Heart left ventricle (tissue), 16 donors: Measurements from ENCODE around the gene ARHGEF28. TPM values are rescaled to one million over a fixed set of nuclear protein-coding genes. Genes with fewer than 3 reads are reported as not detected.
A peak's percentile ranks its signal among the peaks of the same experiment; 100 is the strongest.

Source experiments
- ATAC-seq, 4 donors: fragments of 200-7000 bp; cut with Tn5 transposase; one replicate each; pipeline ENCODE4 v1.9.1; 2020 to 2022; ENCODE audit warnings: moderate library complexity in 4 of 4, mild to moderate bottlenecking in 3 of 4, moderate number of reproducible peaks in 1 of 4
- DNase-seq, 5 donors: peaks; one replicate each; pipeline ENCODE4 v3.0.0-alpha.2; 2020
- H3K27ac ChIP-seq, 12 donors: fragments of 200-600 bp; sonication (generic) in 4 of 12; one replicate each; pipeline versions ENCODE4 v1.5.0 to v1.8.0; 2016 to 2022; ENCODE audit warnings: mild to moderate bottlenecking in 2 of 12
- H3K27me3 ChIP-seq, 9 donors: fragments of 200-600 bp; sonication (generic) in 2 of 9; one replicate each; pipeline versions ENCODE4 v1.5.1 to v1.8.0; 2016 to 2022; ENCODE audit warnings: mild to moderate bottlenecking in 3 of 9
- H3K36me3 ChIP-seq, 9 donors: fragments of 200-600 bp; sonication (generic) in 2 of 9; one replicate each; pipeline versions ENCODE4 v1.5.0 to v1.8.0; 2018 to 2022; ENCODE audit warnings: mild to moderate bottlenecking in 2 of 9
- H3K4me1 ChIP-seq, 12 donors: fragments of 200-600 bp; sonication (generic) in 4 of 12; one replicate each; pipeline versions ENCODE4 v1.5.0 to v1.8.0; 2016 to 2022; ENCODE audit warnings: mild to moderate bottlenecking in 3 of 12
- H3K4me3 ChIP-seq, 12 donors: fragments of 200-600 bp; sonication (generic) in 4 of 12; one replicate each; pipeline versions ENCODE4 v1.5.0 to v1.8.0; 2017 to 2022; ENCODE audit warnings: mild to moderate bottlenecking in 9 of 12, moderate library complexity in 4 of 12
- H3K9me3 ChIP-seq, 12 donors: fragments of 200-600 bp; sonication (generic) in 4 of 12; one replicate each; pipeline versions ENCODE4 v1.5.0 to v1.8.0; 2016 to 2022; ENCODE audit warnings: mild to moderate bottlenecking in 1 of 12
- POLR2A ChIP-seq, 2 donors: fragments of 450-650 bp; IDR thresholded peaks; one replicate each; pipeline ENCODE4 v1.6.1; 2017; ENCODE audit warnings: antibody characterized with exemption in 2 of 2, mild to moderate bottlenecking in 2 of 2, moderate library complexity in 2 of 2
- WGBS, 4 donors: extraction: QIAGEN DNeasy Blood & Tissue Kit in 2 of 4; methylation state at CpG; one replicate each; pipeline versions ENCODE4 v1.1.5 to v1.1.7; 2013 to 2018; 5-methylcytosine and 5-hydroxymethylcytosine counted together
- intact Hi-C, 10 donors: fragments of 100-400 bp; cut with DNase I; formaldehyde crosslinking; loops; one replicate each; pipeline versions ENCODE4 v1.11.1 to v1.14.2; 2022
- polyA plus RNA-seq, 2 donors: library from polyadenylated mRNA; stranded (reverse); fragments of 200-250 nt; gene quantifications; one replicate each; pipeline ENCODE4 v1.2.3, GENCODE V29; 2013
- total RNA-seq, 9 donors: library from RNA; depleted of rRNA in 2 of 9; stranded (reverse); fragments of >200 nt in 2 of 9; fragmentation: NEBNext Ultra II Directional in 3 of 9; extraction: Animal tissue kit (Norgen Biotek cat#: 25700) in 3 of 9; gene quantifications; one replicate each; pipeline versions ENCODE4 v1.1.0 to v1.2.4, GENCODE V29; 2016 to 2023
- TF ChIP-seq, protein P1 (sequence below), 12 donors: fragments of 200-600 bp; sonication (generic) in 4 of 12; IDR thresholded peaks; one replicate each; pipeline versions ENCODE4 v1.5.0 to v1.8.0; 2018 to 2022; ENCODE audit warnings: antibody characterized with exemption in 12 of 12, mild to moderate bottlenecking in 5 of 12
- donor health status: ischemic (EF 13 %, LVEDD 7.1; RV severe dilation, severe dysfunction).
- donor health status: healthy with polysubstance abuse.
- donor health status: DM: no; HTN: yes; CAD: no.
- donor health status: DM: no; HTN: no; CAD: no.
- donor health status: ischemic (EF 25% LVEDD 6.9; RV normal size, moderate dysfunction).
- donor health status: ischemic (EF 25% LVEDD 5.7; RV mildly dilated, moderate dysfunction).
- donor health status: healthy.
- donor health status: DM: yes; HTN: yes; CAD: no.
- donor health status: ischemic (EF 35%, LVEDD 5.7; RV mildly dilated, moderate dysfunction).
- donor health status: nonischemic (EF 11% LVEDD 7.7; RV severe dilation, severe dysfunction).
- donor health status: DM: yes; HTN: yes; CAD: no.
- donor health status: PGD.
- donor health status: ischemic (EF 29% LVEDD 5.4; RV normal size, mild dysfunction).
- donor health status: nonischemic (EF 23%, LVEDD 6.1; RV moderate dilation, normal function).

Gene ARHGEF28
- total and polyA plus RNA-seq, 11 donors, result 0.51 to 7.7 (median 1.7) TPM

- Histone ChIP-seq H3K4me3 (peak overlapping the region in 5 of 12 donors; percentile 1 to 35 (median 28)), H3K27me3 (no peaks in the 10 kb centered on the region), H3K27ac (peak overlapping the region in 2 of 12 donors; percentile 4 to 22), H3K4me1 (peaks cover 0 to 24% (median 2%) of the 10 kb centered on the region in 12 donors), H3K9me3 (no peaks in the 10 kb centered on the region), H3K36me3 (peaks cover 0 to 3% (median 0%) of the 10 kb centered on the region in 9 donors)
- TF ChIP-seq POLR2A (IDR thresholded peaks at IDR 0.05), result no peak
- TF ChIP-seq, protein P1, sequence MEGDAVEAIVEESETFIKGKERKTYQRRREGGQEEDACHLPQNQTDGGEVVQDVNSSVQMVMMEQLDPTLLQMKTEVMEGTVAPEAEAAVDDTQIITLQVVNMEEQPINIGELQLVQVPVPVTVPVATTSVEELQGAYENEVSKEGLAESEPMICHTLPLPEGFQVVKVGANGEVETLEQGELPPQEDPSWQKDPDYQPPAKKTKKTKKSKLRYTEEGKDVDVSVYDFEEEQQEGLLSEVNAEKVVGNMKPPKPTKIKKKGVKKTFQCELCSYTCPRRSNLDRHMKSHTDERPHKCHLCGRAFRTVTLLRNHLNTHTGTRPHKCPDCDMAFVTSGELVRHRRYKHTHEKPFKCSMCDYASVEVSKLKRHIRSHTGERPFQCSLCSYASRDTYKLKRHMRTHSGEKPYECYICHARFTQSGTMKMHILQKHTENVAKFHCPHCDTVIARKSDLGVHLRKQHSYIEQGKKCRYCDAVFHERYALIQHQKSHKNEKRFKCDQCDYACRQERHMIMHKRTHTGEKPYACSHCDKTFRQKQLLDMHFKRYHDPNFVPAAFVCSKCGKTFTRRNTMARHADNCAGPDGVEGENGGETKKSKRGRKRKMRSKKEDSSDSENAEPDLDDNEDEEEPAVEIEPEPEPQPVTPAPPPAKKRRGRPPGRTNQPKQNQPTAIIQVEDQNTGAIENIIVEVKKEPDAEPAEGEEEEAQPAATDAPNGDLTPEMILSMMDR (IDR thresholded peaks at IDR 0.05), result no peak
- DNase-seq, result no peak
- WGBS, 4 donors, result 85 to 96% (median 91%) methylated on average over 3 of the region's 3 CpGs
- intact Hi-C loops, result loop anchor here in 1 of 10 donors (5.0 kb wide), 1 partner anchor 33 kb away; no protein-coding TSS in a partner anchor
- no peak for ATAC-seq
These were observed 237.9 kb downstream of the ARHGEF28 start for GRCh38 chr5:73863876-73864275.

GRCh38 chr5:73865315-73865714, 239.3 kb downstream of the ARHGEF28 start:
- WGBS, 4 donors, result 93 to 99% (median 97%) methylated on average over 1 of the region's 1 CpG
- TF ChIP-seq, protein P1 (IDR thresholded peaks at IDR 0.05), result no peak
- TF ChIP-seq POLR2A (IDR thresholded peaks at IDR 0.05), result no peak
- no peak for ATAC-seq

GRCh38 chr5:73867345-73868335, 241.6 kb downstream of the ARHGEF28 start:
- Histone ChIP-seq H3K4me1 (no peaks in the 10 kb centered on the region), H3K27me3 (no peaks in the 10 kb centered on the region), H3K9me3 (no peaks in the 10 kb centered on the region), H3K4me3 (no peak overlapping the region), H3K27ac (no peak overlapping the region), H3K36me3 (peaks cover 0 to 7% (median 0%) of the 10 kb centered on the region in 9 donors)
- DNase-seq, result no peak
- 85 to 94% (median 87%) methylated on average over 5 of the region's 5 CpGs for WGBS, 4 donors
- ATAC-seq, result no peak
- TF ChIP-seq POLR2A (IDR thresholded peaks at IDR 0.05), result no peak
- TF ChIP-seq, protein P1 (IDR thresholded peaks at IDR 0.05), result no peak
- intact Hi-C loops, result no loop called here

More at GRCh38 chr5:73865315-73865714, 239.3 kb downstream of the ARHGEF28 start:
- Histone ChIP-seq H3K4me1 (peaks cover 0 to 15% (median 2%) of the 10 kb centered on the region in 12 donors), H3K36me3 (peaks cover 0 to 7% (median 0%) of the 10 kb centered on the region in 9 donors), H3K9me3 (no peaks in the 10 kb centered on the region), H3K27me3 (no peaks in the 10 kb centered on the region), H3K4me3 (no peak overlapping the region), H3K27ac (no peak overlapping the region)
- intact Hi-C loops, result no loop called here
- DNase-seq, result no peak

DNA sequence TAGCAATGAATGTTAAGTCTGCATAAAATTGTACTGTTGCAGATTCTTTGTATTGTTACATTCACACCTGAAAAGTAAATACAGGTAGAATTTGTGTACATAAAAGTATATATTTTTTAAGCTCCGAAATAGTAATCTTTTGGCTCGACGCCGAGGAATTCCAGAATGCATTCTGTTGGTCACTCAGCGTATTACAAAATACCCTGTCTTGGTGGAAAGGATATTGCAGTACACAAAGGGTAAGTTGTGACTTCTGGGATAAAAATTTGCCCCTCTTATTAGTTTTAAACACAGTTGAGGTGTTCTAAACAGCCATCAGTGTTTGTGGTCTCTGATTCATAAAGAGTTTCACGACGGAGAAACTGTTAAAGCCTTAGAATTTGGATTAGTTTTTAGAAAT, 257.6 kb downstream of the ARHGEF28 start:
- Histone ChIP-seq H3K4me3 (no peak overlapping the region), H3K4me1 (no peaks in the 10 kb centered on the region), H3K9me3 (no peaks in the 10 kb centered on the region), H3K27ac (no peak overlapping the region), H3K27me3 (no peaks in the 10 kb centered on the region), H3K36me3 (peaks cover 0 to 8% (median 0%) of the 10 kb centered on the region in 9 donors)
- DNase-seq, result no peak
- 89 to 94% (median 91%) methylated on average over 7 of the region's 7 CpGs for WGBS, 4 donors
- no peak for TF ChIP-seq POLR2A (IDR thresholded peaks at IDR 0.05)
- TF ChIP-seq, protein P1 (IDR thresholded peaks at IDR 0.05), result no peak
- ATAC-seq, result no peak
- intact Hi-C loops, result no loop called here
